GM21526 (cell line): ENCODE data around the gene SFRP5.

Experiments
- ATAC-seq: cut with Tn5 transposase; IDR thresholded peaks from one replicate; pipeline ENCODE4 v1.9.1; 2021; ENCODE audit warnings: moderate library complexity; ENCODE audit not compliant: unreplicated experiment, low FRiP score

The SFRP5 gene

GRCh38 chr10:97788552-97789442, 17.0 kb upstream of the SFRP5 start:
- no peak for ATAC-seq

DNA sequence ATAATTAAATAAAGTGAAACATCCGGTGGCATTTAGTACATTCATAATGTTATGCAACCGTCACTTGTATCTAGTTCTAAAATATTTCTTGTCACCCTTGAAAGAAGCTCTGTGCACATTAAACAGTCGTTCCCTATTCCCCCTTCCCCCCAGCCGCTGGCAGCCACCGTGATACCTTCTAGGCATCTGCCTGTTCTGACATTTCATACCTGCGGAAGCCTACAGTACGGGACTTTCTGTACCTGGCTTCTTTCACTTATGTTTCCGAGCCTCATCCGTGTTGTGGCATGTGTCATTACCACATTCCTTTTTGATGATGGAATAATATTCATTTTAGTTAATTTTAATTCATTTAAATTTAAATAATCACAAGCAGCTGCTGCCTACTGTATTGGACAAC, 13.9 kb upstream of the SFRP5 start:
- ATAC-seq = no peak

DNA sequence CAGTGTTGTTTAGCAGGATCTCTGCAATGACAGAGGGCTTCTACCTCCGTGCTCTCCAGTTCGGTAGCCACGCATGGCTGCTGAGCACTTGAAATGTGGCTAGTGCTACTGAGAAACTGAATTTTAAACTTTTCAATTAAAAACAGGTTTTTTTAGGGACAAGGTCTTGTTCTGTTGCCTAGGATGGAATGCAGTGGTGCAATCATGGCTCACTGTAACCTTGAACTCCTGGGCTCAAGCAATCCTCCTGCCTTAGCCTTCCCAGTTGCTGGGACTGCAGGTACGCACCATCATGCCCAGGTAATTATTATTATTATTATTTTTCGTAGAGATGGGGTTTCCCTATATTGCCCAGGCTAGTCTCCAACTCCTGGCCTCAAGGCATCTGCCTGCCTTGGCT, 13.4 kb upstream of the SFRP5 start:
- no peak for ATAC-seq

DNA sequence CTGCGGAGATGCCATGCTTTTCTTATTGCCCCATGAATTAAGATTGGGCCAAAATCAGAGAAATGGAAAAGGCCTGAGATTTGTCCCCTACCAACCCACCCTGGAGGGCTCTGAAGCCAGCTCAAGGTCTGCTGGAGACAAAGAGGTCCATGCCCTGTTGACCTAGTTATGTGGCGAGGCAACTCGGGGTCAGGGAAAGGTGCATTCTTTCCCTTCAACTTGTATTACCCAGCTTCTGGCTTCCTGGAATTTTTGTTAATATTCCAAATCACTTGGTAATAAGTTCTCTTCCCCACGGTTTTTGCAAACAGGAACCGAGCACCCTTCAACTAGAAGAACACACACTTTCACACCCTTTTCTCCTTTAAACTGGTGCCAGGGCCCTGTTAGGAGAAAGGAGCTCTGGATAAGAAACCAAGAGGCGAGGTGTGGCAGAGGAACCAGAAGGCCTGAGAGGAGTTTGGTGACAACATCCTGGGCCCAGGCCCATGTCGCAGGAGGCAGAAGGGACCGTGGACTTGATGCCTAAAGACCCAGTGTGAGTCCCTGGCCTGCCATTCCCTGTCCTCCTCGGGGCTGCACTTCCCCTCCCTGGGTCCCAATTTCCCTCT, 12.5 kb upstream of the SFRP5 start:
- no peak for ATAC-seq

- no peak for ATAC-seq
Measured at GRCh38 chr10:97782455-97783228, 10.8 kb upstream of the SFRP5 start.

GRCh38 chr10:97781618-97782331, 10.0 kb upstream of the SFRP5 start:
- no peak for ATAC-seq

GRCh38 chr10:97780841-97781617, 9.2 kb upstream of the SFRP5 start:
- no peak for ATAC-seq

DNA sequence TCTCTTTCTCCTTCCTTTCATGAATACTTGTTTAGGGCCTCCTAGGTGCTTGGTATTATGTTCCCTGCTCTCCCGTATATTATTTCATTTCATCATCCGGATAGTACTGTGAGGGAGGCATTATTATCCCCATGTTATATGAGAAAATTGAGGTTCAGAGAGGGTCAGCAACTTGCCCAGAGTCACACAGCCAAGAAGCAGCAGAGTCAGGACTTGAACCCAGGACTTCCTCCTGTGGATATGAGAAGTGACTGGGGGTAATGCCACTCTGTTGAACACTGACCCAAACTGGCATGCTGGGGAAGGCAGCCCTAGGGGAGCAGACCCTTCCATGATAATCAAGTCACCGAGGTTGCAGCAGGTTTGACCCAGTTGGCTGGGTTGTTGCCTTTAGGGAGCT, 8.2 kb upstream of the SFRP5 start:
- no peak for ATAC-seq

GRCh38 chr10:97779492-97779891, 7.7 kb upstream of the SFRP5 start:
- no peak for ATAC-seq

GRCh38 chr10:97778452-97779302, 6.9 kb upstream of the SFRP5 start:
- ATAC-seq = no peak

DNA sequence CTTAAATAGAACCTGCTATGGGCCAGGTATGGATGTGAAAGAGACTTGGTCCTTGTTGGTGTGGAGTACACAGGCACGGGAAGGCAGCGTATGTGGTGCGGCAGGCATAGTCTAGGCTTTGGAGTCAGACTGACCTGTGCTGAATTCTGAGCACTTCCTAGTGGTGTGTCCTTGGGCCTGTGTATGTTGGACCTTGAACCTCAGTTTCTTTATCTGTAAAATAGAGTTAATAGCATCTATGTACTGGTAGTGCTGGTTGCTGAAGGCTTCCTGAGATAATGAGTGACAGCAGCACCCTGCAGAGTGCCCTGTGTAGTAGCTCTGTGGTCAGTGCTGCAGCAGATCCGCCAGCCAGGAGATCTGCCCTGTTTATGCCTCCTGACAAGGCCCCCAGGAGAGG, 5.3 kb upstream of the SFRP5 start:
- no peak for ATAC-seq

GRCh38 chr10:97774811-97775294, 3.1 kb upstream of the SFRP5 start:
- no peak for ATAC-seq

- no peak for ATAC-seq
Measured at GRCh38 chr10:97773096-97773495, 1.3 kb upstream of the SFRP5 start.

GRCh38 chr10:97771055-97771891, 526 bp downstream of the SFRP5 start:
- ATAC-seq = no peak

DNA sequence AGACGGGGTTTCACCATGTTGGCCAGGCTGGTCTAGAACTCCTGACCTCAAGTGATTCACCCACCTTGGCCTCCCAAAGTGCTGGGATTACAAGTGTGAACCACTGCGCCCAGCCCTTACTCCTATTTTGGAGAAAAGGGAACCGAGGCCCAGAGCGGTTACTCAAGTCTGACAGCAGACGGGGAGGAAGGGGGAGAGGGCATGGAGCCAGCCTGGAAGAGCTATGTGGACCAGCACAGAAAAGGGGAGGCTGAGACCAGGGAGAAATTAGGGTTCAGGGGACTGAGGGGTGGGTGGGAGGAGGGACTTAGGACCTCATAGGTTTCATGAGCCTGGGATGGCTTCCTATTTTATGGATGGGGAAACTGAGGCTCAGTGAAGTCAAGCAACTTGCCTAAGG, 1.5 kb downstream of the SFRP5 start:
- ATAC-seq = no peak

DNA sequence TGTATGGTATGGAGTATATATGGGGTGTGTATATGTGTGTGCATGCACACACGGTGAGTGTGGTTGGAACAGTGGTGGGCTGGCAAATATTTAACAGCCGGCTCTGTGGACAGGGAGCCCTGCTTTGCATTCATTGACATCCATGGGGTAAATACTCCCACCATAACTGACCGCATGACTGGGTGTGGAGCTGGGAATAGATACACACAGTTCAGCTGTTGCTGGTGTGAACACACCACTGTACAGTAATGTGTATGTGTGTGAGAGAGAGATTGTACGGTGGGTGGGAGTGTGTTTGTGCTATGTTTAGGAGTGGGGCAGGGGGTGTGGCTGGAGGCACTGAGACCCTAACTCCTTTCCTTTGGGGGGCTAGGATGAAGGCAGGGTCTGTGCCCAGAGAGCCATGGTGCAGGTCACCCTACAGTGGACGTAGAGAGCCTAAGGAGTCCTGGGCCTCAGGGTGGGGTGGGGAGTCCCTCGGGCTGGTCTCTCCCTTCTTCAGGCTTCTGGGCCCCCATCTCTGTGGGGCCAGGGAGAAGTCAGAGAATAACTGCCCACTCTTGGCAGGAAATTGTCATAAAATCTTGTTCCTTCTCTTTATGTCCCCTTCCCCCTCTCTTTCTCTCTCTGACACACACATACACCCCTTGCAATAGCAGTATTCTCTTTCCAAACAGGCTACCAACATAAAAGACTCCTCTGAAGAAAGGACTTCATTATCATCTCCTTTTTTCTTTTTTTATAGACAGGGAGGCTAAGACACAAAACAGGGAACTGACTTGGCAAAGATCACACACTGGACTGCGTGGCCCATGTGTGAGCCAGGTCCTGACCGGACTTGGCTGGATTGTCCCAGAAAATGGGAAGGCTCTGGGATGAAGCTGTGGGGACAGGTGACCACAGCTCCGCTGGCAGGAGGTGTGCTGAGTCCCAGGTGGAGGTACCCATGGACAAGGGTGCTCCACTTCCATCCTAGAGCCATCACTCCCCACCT, 3.2 kb downstream of the SFRP5 start:
- no peak for ATAC-seq
